Mesothelial cell of epicardium (in vitro differentiated cells): ENCODE data around the gene CXCL13. TPM values are rescaled to one million over a fixed set of nuclear protein-coding genes. Genes with fewer than 3 reads are reported as not detected.
A peak's percentile ranks its signal among the peaks of the same experiment; 100 is the strongest.

Experiments
- DNase-seq, 2 experiments: peaks; one replicate each; pipeline ENCODE4 v3.0.0; 2021; ENCODE audit warnings: low spot score in 2 of 2; ENCODE audit not compliant: unreplicated experiment in 2 of 2
- H3K27ac Mint-ChIP-seq: 2 replicates; pipeline ENCODE4 v1.8.0; 2021; ENCODE audit warnings: mixed read lengths
- H3K27me3 Mint-ChIP-seq: 2 replicates; pipeline ENCODE4 v1.8.0; 2021; ENCODE audit warnings: low read depth, mixed read lengths
- H3K36me3 Mint-ChIP-seq: 2 replicates; pipeline ENCODE4 v1.8.0; 2021; ENCODE audit warnings: mixed read lengths
- H3K4me1 Mint-ChIP-seq: 2 replicates; pipeline ENCODE4 v1.8.0; 2021; ENCODE audit warnings: mixed read lengths
- H3K4me3 Mint-ChIP-seq: 2 replicates; pipeline ENCODE4 v1.8.0; 2021; ENCODE audit warnings: mild to moderate bottlenecking, moderate library complexity, mixed read lengths
- H3K9me3 Mint-ChIP-seq: 2 replicates; pipeline ENCODE4 v1.8.0; 2021; ENCODE audit warnings: mixed read lengths
- total RNA-seq: library from RNA; stranded (reverse); gene quantifications from 3 replicates; pipeline ENCODE4 v1.2.1, GENCODE V29; 2021
- TF ChIP-seq, protein P1 (sequence below): fragments of 200-600 bp; sonication (generic); IDR thresholded peaks from one replicate; pipeline ENCODE4 v1.5.0; 2021; ENCODE audit warnings: antibody characterized with exemption; ENCODE audit not compliant: unreplicated experiment

CXCL13 gene
- total RNA-seq, 1 donor from 2014 or later: not detected

DNA sequence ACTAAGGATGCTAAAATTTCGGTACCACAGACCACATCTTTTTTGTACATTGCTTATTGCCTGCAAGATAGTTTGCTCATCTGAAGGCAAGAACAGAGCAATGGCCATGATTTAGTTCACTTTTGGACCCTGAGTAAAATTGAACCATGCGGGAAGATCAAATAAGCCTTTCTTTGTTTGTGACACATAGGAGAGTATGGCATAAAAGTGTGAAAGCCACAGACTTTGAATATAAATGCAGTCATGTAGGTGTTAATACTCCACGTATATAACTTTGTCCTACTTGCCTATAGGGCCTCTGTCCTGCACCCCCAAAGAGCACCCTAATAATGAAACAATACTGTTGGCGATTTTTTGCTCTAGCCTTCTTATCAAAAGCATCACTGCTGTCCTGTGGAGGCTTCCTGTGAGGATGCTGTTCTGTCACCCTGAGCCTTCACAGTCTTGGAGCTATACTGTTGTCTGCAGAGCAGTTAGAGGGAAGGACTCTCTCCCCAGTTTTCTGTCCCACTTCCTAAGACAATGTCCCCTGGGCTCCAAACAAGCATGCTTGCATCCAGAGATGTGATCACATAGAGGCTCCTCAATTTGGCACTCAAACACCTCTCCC lies 10.2 kb upstream of the CXCL13 start:
- Mint-ChIP-seq H3K4me3 (no peak overlapping the region), H3K36me3 (no peaks in the 10 kb centered on the region), H3K4me1 (no peaks in the 10 kb centered on the region), H3K9me3 (no peaks in the 10 kb centered on the region), H3K27me3 (peaks cover 24% of the 10 kb centered on the region), H3K27ac (no peak overlapping the region)
- TF ChIP-seq, protein P1, sequence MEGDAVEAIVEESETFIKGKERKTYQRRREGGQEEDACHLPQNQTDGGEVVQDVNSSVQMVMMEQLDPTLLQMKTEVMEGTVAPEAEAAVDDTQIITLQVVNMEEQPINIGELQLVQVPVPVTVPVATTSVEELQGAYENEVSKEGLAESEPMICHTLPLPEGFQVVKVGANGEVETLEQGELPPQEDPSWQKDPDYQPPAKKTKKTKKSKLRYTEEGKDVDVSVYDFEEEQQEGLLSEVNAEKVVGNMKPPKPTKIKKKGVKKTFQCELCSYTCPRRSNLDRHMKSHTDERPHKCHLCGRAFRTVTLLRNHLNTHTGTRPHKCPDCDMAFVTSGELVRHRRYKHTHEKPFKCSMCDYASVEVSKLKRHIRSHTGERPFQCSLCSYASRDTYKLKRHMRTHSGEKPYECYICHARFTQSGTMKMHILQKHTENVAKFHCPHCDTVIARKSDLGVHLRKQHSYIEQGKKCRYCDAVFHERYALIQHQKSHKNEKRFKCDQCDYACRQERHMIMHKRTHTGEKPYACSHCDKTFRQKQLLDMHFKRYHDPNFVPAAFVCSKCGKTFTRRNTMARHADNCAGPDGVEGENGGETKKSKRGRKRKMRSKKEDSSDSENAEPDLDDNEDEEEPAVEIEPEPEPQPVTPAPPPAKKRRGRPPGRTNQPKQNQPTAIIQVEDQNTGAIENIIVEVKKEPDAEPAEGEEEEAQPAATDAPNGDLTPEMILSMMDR: no peak
- no peak for DNase-seq

DNA sequence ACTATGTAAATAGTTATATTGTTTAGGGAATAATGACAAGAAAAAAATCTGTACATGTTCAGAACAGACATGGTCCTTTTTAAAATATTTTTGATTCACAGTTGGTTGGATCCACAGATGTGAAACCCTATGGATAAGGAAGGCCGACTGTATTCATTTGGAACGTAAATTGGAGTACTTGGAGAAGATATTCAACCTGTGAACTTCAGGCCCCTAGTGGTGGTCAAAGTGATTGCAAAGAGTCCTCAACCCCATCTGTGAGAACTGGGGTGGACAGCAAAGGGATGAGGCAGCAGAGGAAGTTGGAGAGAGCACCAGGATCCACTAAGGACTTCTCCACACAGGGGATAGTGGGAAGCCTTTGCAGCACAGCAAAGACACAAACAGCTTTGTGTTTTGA lies 6.2 kb upstream of the CXCL13 start:
- no peak overlapping the region for H3K27ac Mint-ChIP-seq
- no peaks in the 10 kb centered on the region for H3K4me1 Mint-ChIP-seq
- no peak for DNase-seq
- TF ChIP-seq, protein P1: peak; percentile 54
- H3K27me3 Mint-ChIP-seq: peaks cover 44% of the 10 kb centered on the region
- H3K4me3 Mint-ChIP-seq: no peak overlapping the region
- no peaks in the 10 kb centered on the region for H3K36me3 Mint-ChIP-seq
- H3K9me3 Mint-ChIP-seq: no peaks in the 10 kb centered on the region

DNA sequence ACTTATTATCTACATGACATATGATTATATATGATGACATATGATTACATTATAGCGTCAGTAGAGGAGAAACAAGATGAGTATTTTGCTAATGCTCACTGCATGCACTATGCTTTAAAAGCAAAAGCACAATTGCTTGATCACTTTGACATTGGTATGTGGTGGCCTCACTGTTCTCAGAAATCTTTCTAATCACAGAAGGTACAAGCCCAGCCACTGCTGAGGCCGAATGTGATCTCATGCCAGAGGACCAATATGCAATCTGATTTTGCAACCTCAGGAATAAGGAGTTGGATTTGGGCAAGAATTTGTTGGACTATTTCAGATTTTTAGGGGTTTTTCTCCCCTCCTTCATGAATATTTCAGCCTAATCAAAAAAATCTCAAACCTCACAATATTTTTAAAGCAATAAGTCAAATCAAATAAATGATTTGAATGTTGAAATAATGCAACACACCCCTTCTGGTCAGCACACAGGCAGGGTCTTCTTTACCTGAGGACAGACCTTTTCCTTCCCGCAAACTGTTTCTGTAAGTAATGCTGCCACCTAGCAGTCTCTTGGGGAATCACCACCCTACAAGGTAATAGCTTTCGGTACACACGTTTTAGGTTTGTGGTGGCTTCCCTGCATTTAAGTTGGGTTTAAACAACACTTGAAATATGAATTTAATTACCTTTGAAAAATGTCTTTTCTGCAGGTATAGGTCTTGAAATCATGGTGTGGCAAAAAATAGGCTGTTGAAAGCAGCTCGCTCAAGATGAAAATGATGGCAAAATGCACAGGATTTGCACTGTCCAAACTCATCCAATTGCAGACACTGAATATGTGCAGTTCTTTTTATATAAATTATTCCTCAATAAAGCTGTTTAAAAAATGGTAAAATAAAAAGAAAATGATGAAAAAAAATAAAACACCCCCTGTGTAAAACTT lies 4.8 kb upstream of the CXCL13 start:
- Mint-ChIP-seq H3K4me1 (no peaks in the 10 kb centered on the region), H3K4me3 (no peak overlapping the region), H3K36me3 (no peaks in the 10 kb centered on the region), H3K27me3 (peaks cover 47% of the 10 kb centered on the region), H3K27ac (no peak overlapping the region), H3K9me3 (no peaks in the 10 kb centered on the region)
- DNase-seq: no peak
- TF ChIP-seq, protein P1: no peak

DNA sequence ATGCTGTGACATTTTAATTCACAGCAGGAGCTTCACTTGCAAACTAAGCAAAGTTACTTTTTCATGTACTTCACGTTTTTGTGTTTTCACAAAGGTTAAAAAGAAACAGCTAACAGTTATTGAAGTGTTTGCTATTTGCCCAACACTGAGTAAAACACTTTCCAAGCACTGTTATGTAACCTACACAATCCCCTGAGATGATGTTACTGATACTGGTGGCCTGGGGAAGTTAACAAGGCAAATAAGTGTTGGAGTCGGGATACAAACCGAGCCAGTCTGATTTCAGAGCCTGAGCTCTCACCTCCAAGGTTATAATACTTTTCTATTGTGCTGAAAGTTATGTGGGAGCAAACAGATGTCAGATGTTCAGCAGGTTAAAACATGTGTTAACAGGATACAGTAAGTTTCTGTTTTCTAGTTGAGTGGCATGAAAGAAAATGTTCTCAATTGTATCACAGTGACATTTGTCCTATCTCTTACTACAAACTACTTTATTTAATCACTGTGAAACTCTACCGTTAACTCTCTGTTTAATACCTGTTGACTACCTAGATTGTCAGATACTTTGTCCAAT lies 3.9 kb upstream of the CXCL13 start:
- peaks cover 52% of the 10 kb centered on the region for H3K27me3 Mint-ChIP-seq
- no peak overlapping the region for H3K4me3 Mint-ChIP-seq
- H3K4me1 Mint-ChIP-seq: no peaks in the 10 kb centered on the region
- no peak for DNase-seq
- no peaks in the 10 kb centered on the region for H3K36me3 Mint-ChIP-seq
- TF ChIP-seq, protein P1: no peak
- H3K27ac Mint-ChIP-seq: no peak overlapping the region
- no peaks in the 10 kb centered on the region for H3K9me3 Mint-ChIP-seq

DNA sequence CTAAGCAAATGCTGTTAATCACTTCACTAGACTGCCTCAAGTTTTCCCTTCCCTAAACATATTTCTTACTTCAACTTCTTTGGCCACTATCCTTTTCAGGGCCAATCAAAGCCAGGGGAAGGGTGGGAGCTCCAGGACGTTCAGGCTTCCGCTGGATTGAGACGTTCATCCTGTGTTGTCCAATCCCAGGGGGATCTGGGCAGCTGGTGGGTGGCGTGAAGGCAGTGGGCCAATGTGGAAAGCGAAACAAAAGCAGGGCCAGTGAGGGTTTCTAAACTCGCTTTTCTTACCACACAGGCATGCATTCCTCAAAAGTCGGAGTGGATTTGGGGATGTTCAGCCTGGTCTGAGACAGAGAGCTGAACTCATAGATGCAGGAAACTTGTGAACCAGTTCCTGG lies 7.6 kb downstream of the CXCL13 start:
- Mint-ChIP-seq H3K4me3 (no peak overlapping the region), H3K27me3 (peaks cover 14% of the 10 kb centered on the region), H3K36me3 (no peaks in the 10 kb centered on the region), H3K27ac (no peak overlapping the region), H3K9me3 (peaks cover 3% of the 10 kb centered on the region), H3K4me1 (no peaks in the 10 kb centered on the region)
- TF ChIP-seq, protein P1: no peak
- no peak for DNase-seq
